Neuronal stem cell (in vitro differentiated cells): Measurements from ENCODE around the gene LRRC37B.
A peak's percentile ranks its signal among the peaks of the same experiment; 100 is the strongest.

ENCODE experiments used
- DNase-seq: peaks from one replicate; pipeline ENCODE4 v3.0.0-alpha.2; 2013; ENCODE audit warnings: low spot score
- H2AFZ ChIP-seq: one replicate; pipeline ENCODE4 v1.6.1; 2013; ENCODE audit warnings: mild to moderate bottlenecking, low read length, inconsistent platforms
- H2AK5ac ChIP-seq: 2 replicates; pipeline ENCODE4 v1.6.1; 2013; ENCODE audit warnings: low read depth, mild to moderate bottlenecking, inconsistent platforms, low read length, moderate library complexity, mixed read lengths
- H2BK120ac ChIP-seq: 2 replicates; pipeline ENCODE4 v1.6.1; 2013; ENCODE audit warnings: low read depth, mild to moderate bottlenecking, inconsistent platforms, low read length, moderate library complexity, mixed read lengths
- H2BK12ac ChIP-seq: one replicate; pipeline ENCODE4 v1.6.1; 2013; ENCODE audit warnings: low read length, inconsistent platforms
- H2BK15ac ChIP-seq: 2 replicates; pipeline ENCODE4 v1.6.1; 2013; ENCODE audit warnings: mild to moderate bottlenecking, low read length, inconsistent platforms, mixed read lengths
- H2BK5ac ChIP-seq: one replicate; pipeline ENCODE4 v1.6.1; 2013; ENCODE audit warnings: inconsistent platforms, mild to moderate bottlenecking, low read length, moderate library complexity
- H3K14ac ChIP-seq: one replicate; pipeline ENCODE4 v1.6.1; 2013; ENCODE audit warnings: low read length, inconsistent platforms
- H3K18ac ChIP-seq: 2 replicates; pipeline ENCODE4 v1.6.1; 2013; ENCODE audit warnings: low read length, inconsistent platforms
- H3K23ac ChIP-seq: 2 replicates; pipeline ENCODE4 v1.6.1; 2013; ENCODE audit warnings: low read depth, mild to moderate bottlenecking, mixed read lengths, low read length, inconsistent platforms; ENCODE audit not compliant: poor library complexity
- H3K27ac ChIP-seq: replicated peaks from 3 replicates; pipeline ENCODE4 v1.5.1; 2013; ENCODE audit warnings: low read length, inconsistent platforms
- H3K27me3 ChIP-seq, 3 experiments: 2 replicates each; pipeline ENCODE4 v1.6.1; 2013; ENCODE audit warnings: low read length in 3 of 3, mild to moderate bottlenecking in 2 of 3, inconsistent platforms in 1 of 3, low read depth in 1 of 3, mixed read lengths in 1 of 3, moderate library complexity in 1 of 3; ENCODE audit not compliant: control insufficient read depth in 3 of 3, insufficient read depth in 3 of 3
- H3K36me3 ChIP-seq, 2 donors: replicated peaks in 1 of 2; 2 replicates each; pipeline ENCODE4 v1.6.1; 2013; ENCODE audit warnings: low read length in 2 of 2; ENCODE audit not compliant: control insufficient read depth in 2 of 2, insufficient read depth in 2 of 2
- H3K4ac ChIP-seq: 2 replicates; pipeline ENCODE4 v1.6.1; 2013; ENCODE audit warnings: inconsistent platforms, mild to moderate bottlenecking, low read length, moderate library complexity
- H3K4me1 ChIP-seq, 2 donors: 1 replicate in 1 of 2; 2 replicates in 1 of 2; pipeline ENCODE4 v1.6.1; 2013; ENCODE audit warnings: low read length in 2 of 2, low read depth in 1 of 2; ENCODE audit not compliant: control insufficient read depth in 2 of 2, insufficient read depth in 1 of 2
- H3K4me2 ChIP-seq: one replicate; pipeline ENCODE4 v1.6.1; 2013; ENCODE audit warnings: mild to moderate bottlenecking, low read length, inconsistent platforms; ENCODE audit not compliant: insufficient read depth, poor library complexity, severe bottlenecking
- H3K4me3 ChIP-seq, 2 donors: 2 replicates each; pipeline ENCODE4 v1.5.1; 2013; ENCODE audit warnings: low read length in 2 of 2, mild to moderate bottlenecking in 2 of 2, inconsistent platforms in 1 of 2, moderate library complexity in 1 of 2
- H3K79me1 ChIP-seq: one replicate; pipeline ENCODE4 v1.6.1; 2013; ENCODE audit warnings: low read depth, mild to moderate bottlenecking, inconsistent platforms, low read length, moderate library complexity
- H3K9ac ChIP-seq: one replicate; pipeline ENCODE4 v1.6.1; 2013; ENCODE audit warnings: mild to moderate bottlenecking, low read depth, low read length, inconsistent platforms; ENCODE audit not compliant: poor library complexity
- H3K9me3 ChIP-seq, 2 donors: replicated peaks in 1 of 2; 2 replicates each; pipeline versions ENCODE3 to v1.6.1; 2013; ENCODE audit warnings: low read length in 2 of 2, mild to moderate bottlenecking in 2 of 2, inconsistent platforms in 1 of 2, low read depth in 1 of 2, mixed read lengths in 1 of 2, moderate library complexity in 1 of 2; ENCODE audit not compliant: control insufficient read depth in 2 of 2, insufficient read depth in 1 of 2
- H4K8ac ChIP-seq: one replicate; pipeline ENCODE4 v1.6.1; 2013; ENCODE audit warnings: low read depth, mild to moderate bottlenecking, inconsistent platforms, low read length, moderate library complexity
- H4K91ac ChIP-seq: one replicate; pipeline ENCODE4 v1.6.1; 2013; ENCODE audit warnings: low read length, low read depth, mild to moderate bottlenecking, inconsistent platforms; ENCODE audit not compliant: poor library complexity
- WGBS, 2 donors: extraction: QIAGEN DNeasy Blood & Tissue Kit; methylation state at CpG; one replicate each; pipeline ENCODE4 v1.1.7; 2013; ENCODE audit warnings: missing lambda C conversion rate in 2 of 2, mixed read lengths in 1 of 2; ENCODE audit not compliant: insufficient read length in 2 of 2, insufficient replicate concordance in 1 of 2; ENCODE audit errors: extremely low coverage in 2 of 2; 5-methylcytosine and 5-hydroxymethylcytosine counted together

The LRRC37B gene

GRCh38 chr17:32007463-32008298 lies 498 bp downstream of the LRRC37B start:
- Histone ChIP-seq H3K9me3 (peaks cover 0 to 3% of the 10 kb centered on the region in 2 donors), H3K4ac (no peak overlapping the region), H3K27ac (peak overlapping the region; percentile 74), H3K27me3 (no peaks in the 10 kb centered on the region), H3K23ac (peak overlapping the region; percentile 55), H3K14ac (peak overlapping the region; percentile 71), H2BK5ac (peak overlapping the region; percentile 90), H4K8ac (no peak overlapping the region), H3K4me2 (peak overlapping the region; percentile 78), H2BK15ac (no peak overlapping the region), H3K18ac (peak overlapping the region; percentile 94), H3K4me3 (peak overlapping the region; percentile 93 to 100), H3K4me1 (peaks cover 0 to 2% of the 10 kb centered on the region in 2 donors), H3K79me1 (peaks cover 4% of the 10 kb centered on the region), H2BK12ac (no peak overlapping the region), H2AK5ac (no peak overlapping the region), H2BK120ac (no peak overlapping the region), H2AFZ (peak overlapping the region; percentile 99), H4K91ac (no peak overlapping the region), H3K36me3 (peaks cover 0 to 25% of the 10 kb centered on the region in 2 donors), H3K9ac (peak overlapping the region; percentile 96)
- WGBS, 2 donors: no CpG with 5 or more reads among the region's 80 CpGs
- DNase-seq: peak; percentile 39

DNA sequence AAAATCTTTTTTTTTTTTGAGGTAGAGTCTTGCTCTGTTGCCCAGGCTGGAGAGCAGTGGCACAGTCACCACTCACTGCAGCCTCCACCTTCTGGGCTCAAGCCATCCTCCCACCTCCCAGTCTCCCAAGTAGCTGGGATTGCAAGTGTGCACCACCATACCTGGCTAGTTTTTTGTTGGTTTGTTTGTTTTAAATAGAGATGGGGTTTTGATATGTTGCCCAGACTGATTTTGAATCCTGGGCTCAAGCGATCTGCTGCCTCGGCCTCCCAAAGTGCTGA lies 2.0 kb downstream of the LRRC37B start:
- Histone ChIP-seq H2BK12ac (no peak overlapping the region), H2BK5ac (no peak overlapping the region), H3K18ac (no peak overlapping the region), H2AK5ac (no peak overlapping the region), H3K4me1 (peaks cover 0 to 2% of the 10 kb centered on the region in 2 donors), H2AFZ (no peak overlapping the region), H3K4me3 (peak overlapping the region in 1 of 2 donors; percentile 100), H4K8ac (no peak overlapping the region), H3K27ac (no peak overlapping the region), H3K79me1 (peaks cover 4% of the 10 kb centered on the region), H3K27me3 (no peaks in the 10 kb centered on the region), H3K4me2 (peak overlapping the region; percentile 11), H3K9ac (no peak overlapping the region), H4K91ac (no peak overlapping the region), H3K36me3 (peaks cover 0 to 23% of the 10 kb centered on the region in 2 donors), H3K4ac (no peak overlapping the region), H3K14ac (no peak overlapping the region), H3K23ac (no peak overlapping the region), H2BK120ac (no peak overlapping the region), H2BK15ac (no peak overlapping the region), H3K9me3 (peaks cover 0 to 9% of the 10 kb centered on the region in 2 donors)
- DNase-seq: no peak
- WGBS, 2 donors: no CpG with 5 or more reads among the region's 2 CpGs

DNA sequence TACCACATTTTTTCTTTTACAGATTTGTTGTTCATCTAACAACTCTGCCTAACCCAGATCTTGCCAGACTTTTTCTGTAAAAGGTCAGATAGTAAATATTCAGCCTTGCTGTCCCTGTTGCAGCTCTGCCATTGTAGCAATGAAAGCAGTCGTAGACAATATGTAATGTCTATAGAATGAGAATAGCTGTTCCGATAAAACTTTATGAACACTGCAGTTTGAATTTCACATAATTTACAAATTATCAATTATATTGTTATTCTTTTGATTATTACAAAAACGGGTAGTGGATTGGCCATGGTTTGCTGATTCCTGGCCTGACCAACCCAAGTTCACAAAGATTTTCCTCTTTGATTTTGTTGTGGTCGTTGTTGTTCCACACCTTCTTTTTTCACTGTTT lies 2.9 kb downstream of the LRRC37B start:
- Histone ChIP-seq H3K23ac (no peak overlapping the region), H3K79me1 (peaks cover 4% of the 10 kb centered on the region), H3K4me3 (no peak overlapping the region), H4K91ac (no peak overlapping the region), H3K36me3 (peaks cover 0 to 23% of the 10 kb centered on the region in 2 donors), H3K27me3 (no peaks in the 10 kb centered on the region), H2BK120ac (no peak overlapping the region), H3K27ac (no peak overlapping the region), H3K9ac (no peak overlapping the region), H2BK12ac (no peak overlapping the region), H2BK5ac (no peak overlapping the region), H4K8ac (no peak overlapping the region), H3K4me2 (no peak overlapping the region), H2AK5ac (no peak overlapping the region), H3K9me3 (peaks cover 0 to 9% of the 10 kb centered on the region in 2 donors), H3K4me1 (peaks cover 0 to 2% of the 10 kb centered on the region in 2 donors), H3K18ac (no peak overlapping the region), H2AFZ (no peak overlapping the region), H3K14ac (no peak overlapping the region), H2BK15ac (no peak overlapping the region), H3K4ac (no peak overlapping the region)
- DNase-seq: no peak
- WGBS, 2 donors: no CpG with 5 or more reads among the region's 4 CpGs

DNA sequence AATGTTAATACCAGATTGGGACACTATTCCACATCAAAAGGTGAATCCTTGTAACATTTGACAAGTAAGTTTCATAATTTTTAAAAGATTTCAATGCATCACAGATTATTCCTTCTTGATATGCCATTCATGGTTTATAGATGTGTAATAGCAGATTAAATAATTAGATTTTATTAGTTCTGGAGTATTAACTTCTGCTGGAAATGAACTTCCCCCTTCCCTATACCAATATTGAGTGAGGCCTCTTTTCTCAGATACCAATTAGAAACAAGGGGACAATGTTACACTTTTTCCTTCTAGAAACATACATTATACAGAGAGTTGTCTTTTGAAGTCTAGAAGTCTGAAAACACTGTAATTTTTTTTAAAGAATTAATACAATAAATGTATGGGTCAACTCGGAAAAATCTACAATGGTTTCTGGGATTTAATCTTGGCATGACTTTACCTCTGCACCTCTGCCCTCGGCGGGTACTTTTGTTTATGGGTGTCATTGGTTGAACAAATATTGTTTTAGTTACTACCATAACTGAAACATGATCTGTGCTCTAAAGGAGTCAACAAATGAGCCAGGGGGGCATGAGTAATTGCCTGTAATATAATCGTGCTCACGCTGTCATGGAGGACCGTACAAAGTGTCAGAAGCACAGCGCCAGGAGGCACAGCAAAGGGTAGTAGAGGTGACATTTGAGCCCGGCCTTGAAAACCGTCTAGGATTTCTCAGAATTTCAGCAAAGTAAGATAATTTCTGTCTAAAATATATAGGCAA lies 8.2 kb downstream of the LRRC37B start:
- no peak for DNase-seq
- Histone ChIP-seq H4K91ac (no peak overlapping the region), H3K14ac (no peak overlapping the region), H3K4me1 (no peaks in the 10 kb centered on the region), H3K9me3 (peaks cover 0 to 9% of the 10 kb centered on the region in 2 donors), H2AK5ac (no peak overlapping the region), H3K23ac (no peak overlapping the region), H3K27me3 (no peaks in the 10 kb centered on the region), H2BK15ac (no peak overlapping the region), H3K9ac (no peak overlapping the region), H2AFZ (no peak overlapping the region), H3K4ac (no peak overlapping the region), H4K8ac (no peak overlapping the region), H3K4me2 (no peak overlapping the region), H3K36me3 (peaks cover 1 to 50% of the 10 kb centered on the region in 2 donors), H2BK12ac (no peak overlapping the region), H2BK120ac (no peak overlapping the region), H2BK5ac (no peak overlapping the region), H3K18ac (no peak overlapping the region), H3K4me3 (no peak overlapping the region), H3K27ac (no peak overlapping the region), H3K79me1 (no peaks in the 10 kb centered on the region)
- no CpG with 5 or more reads among the region's 9 CpGs for WGBS, 2 donors
